GM12873 (cell line): ENCODE data around the gene NXN.

Experiments used
- TF ChIP-seq, protein P1 (sequence below): IDR thresholded peaks from 2 replicates; pipeline ENCODE4 v1.5.1; 2012; ENCODE audit warnings: low read depth, mild to moderate bottlenecking, moderate library complexity, low read length, control low read depth; ENCODE audit not compliant: insufficient read depth; ENCODE audit errors: missing control alignments

Gene NXN

DNA sequence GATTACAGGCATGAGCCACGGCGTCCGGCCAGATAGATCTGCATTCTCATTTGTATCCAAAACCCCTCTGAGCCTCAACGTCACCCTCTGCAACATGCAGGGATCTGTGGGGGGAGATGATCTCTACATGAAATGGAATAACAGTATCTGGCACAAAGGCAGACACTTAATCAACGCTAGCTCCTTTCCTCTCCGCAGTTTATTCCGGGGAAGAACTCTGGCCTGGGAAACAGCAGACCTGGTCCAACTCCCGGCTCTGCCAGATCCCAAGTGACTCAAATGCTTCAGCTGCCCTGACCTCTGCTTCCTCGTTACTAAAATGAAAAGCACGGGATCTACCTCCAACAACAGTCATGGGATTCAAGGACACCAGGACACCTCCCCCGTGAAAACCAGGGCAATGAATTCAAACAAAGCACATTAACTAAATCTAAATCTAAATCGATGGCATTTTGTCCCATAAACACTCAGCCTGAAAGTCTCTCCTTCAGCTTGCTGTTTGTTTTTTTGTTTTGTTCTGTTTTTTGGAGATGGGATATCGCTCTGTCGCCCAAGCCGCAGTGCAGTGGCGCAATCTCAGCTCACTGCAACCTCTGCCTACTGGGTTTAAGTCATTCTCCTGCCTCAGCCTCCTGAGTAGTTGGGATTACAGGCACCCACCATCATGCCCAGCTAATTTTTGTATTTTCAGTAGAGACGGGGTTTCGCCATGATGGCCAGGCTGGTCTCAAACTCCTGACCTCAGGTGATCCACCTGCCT is 78.2 kb downstream of the NXN start:
- TF ChIP-seq, protein P1, sequence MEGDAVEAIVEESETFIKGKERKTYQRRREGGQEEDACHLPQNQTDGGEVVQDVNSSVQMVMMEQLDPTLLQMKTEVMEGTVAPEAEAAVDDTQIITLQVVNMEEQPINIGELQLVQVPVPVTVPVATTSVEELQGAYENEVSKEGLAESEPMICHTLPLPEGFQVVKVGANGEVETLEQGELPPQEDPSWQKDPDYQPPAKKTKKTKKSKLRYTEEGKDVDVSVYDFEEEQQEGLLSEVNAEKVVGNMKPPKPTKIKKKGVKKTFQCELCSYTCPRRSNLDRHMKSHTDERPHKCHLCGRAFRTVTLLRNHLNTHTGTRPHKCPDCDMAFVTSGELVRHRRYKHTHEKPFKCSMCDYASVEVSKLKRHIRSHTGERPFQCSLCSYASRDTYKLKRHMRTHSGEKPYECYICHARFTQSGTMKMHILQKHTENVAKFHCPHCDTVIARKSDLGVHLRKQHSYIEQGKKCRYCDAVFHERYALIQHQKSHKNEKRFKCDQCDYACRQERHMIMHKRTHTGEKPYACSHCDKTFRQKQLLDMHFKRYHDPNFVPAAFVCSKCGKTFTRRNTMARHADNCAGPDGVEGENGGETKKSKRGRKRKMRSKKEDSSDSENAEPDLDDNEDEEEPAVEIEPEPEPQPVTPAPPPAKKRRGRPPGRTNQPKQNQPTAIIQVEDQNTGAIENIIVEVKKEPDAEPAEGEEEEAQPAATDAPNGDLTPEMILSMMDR, result no peak

DNA sequence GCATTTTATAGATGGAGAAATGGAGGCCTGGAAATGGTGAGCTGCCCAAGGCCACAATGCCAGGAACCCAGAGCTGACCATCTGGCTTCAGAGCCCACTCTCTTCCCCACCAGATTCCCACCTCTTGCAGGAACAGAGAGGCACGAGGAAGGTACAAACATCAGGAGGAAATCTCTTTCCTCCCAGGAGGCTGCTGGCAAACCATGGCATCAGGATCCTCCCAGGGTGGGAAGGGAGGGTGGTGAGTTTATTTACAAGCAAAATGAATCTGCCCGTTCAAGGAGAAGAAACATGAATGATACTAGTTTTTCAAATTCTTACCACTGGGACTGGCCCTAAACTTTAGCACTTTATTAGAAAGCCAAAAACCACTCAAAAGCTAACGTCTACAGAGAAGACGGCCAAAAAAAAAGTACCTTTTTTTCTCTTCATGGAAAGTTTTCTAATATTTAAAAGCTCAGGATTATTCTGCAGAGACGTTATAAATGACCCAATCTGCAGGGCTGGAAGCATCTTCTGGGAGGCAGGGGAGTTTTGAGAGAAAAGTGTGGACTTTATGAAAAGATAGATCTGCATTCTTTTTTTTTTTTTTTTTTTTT is 79.1 kb downstream of the NXN start:
- TF ChIP-seq, protein P1, result no peak

DNA sequence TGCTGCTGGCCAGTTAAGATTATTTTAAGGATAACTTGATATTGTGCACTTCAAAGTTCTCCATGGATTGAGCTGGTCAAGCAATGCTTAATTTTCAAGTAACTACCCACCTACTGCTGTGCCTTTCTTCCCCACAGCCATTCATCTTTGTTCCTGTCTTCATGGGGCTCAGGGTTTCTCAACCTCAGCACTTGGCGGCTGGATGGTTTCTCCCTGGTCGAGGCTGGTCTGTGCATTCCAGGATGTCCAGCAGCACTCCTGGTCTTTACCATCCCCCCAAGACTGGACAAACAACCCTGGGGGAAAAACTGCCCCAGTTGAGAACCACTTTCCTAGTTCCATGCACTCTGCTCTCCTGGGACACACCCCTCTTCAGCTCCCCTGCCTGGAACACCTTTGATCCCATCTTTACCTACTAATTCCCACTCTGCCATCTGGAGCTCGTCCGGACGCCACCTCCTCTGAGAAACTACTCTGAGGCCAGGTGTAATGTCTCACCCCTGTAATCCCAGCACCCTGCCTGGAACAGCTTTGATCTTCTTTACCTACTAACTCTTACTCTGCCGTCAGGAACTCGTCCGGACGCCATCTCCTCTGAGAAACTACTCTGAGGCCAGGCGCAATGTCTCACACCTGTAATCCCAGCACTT is 81.5 kb downstream of the NXN start:
- TF ChIP-seq, protein P1, result no peak

DNA sequence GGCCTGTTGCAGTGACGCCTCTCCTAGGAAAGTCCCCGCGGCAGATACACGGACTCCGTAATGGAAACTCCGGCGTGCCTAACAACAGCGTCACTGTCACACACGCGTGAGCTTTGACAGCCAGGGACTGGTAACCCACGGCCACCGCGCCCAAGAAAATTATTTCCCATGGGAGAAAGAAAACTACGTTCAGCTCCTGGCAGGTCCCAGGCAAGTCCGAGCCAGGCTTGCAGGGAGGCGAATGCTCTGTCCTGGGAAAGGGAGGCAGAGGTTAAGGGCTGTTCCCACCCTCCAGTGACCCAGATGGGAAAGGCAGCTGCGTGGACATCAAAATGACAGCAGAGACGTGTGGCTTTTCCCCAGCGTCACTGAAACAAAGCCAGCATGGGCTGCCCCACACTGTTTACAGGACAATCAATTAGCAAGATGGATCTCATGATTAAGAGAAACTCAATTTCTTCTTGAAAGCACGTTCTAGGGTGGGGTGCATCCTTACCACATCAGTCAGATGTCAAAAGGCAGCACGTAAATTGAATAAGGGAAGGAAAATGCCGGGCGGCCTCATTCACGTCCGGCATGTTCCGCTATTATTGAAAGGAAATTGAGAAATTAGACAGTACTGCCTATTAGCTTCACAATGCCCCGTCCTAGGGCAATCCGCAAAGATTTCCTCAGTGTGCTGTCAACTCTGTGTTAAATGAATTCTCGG is 82.5 kb downstream of the NXN start:
- TF ChIP-seq, protein P1, result no peak

DNA sequence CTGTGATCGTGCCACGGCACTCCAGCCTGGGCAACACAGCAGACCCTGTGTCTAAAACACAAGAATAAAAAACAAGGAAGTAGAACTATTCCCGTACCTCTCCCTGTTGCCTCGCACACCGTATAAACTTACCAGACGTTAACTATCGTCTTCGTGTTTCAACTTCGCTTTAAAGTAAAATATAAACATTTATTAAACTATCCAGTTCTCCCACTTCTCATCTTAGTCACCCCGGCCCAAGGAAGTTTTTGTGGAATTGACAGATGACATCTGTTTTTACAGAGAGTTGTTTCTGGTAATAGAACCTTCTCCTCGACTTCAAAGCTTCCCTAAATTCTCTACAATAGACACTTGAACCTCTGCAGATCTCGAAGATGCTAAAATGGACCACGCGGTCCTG is 83.1 kb downstream of the NXN start:
- TF ChIP-seq, protein P1, result no peak

DNA sequence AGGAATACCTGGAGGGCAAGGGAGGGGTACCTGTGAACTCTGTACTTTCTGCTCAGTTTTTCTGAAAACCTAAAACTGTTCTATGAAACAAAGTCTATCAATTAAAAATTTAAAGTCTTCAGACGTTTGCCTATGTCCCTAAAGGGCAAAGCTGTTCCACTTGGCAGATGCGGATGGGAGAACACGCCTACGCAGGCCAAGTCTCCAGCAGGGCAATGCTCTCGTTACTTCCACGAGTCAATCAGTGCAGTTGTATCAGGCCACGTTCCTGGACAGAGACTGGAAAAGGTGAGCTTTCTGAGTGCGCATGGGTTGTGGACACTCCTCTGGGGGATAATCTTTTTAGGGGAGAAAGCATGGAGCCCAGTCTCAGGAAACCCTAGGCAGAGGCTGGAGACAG is 86.6 kb downstream of the NXN start:
- TF ChIP-seq, protein P1, result no peak

DNA sequence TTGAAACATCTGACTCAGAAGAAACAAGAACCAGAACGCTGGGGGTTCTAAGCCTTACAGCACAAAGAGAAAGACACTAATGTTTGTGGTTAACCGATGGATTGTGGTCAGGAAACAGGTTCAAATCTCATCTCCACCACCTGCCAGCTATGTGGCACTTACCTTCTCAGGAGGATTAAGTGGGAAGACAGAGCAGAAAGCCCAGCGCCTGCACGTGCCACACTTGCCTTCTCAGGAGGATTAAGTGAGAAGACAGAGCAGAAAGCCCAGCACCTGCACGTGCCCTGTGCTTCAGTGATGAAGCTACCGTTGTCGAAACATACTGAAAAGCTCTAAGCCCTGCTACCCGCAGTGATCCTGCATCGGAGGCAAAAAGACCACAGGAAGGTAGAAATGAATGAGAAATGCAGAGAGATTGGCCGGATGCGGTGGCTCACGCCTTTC is 90.6 kb downstream of the NXN start:
- TF ChIP-seq, protein P1, result no peak
